Psoas muscle (tissue), 8 donors: ENCODE results near the gene WDR73. TPM values are rescaled to one million over a fixed set of nuclear protein-coding genes. Genes with fewer than 3 reads are reported as not detected.
A peak's percentile ranks its signal among the peaks of the same experiment; 100 is the strongest.

Experiments used
- ATAC-seq, 4 donors: fragments of 200-7000 bp; cut with Tn5 transposase; one replicate each; pipeline ENCODE4 v1.9.1; 2020; ENCODE audit warnings: moderate library complexity in 3 of 4, mild to moderate bottlenecking in 2 of 4
- DNase-seq, 2 donors: peaks; one replicate each; pipeline ENCODE4 v3.0.0-alpha.2; 2020
- H3K27ac ChIP-seq: fragments of 200-600 bp; one replicate; pipeline ENCODE4 v1.8.0; 2022
- H3K27me3 ChIP-seq, 3 donors: fragments of 200-600 bp in 1 of 3; one replicate each; pipeline versions ENCODE4 v1.6.1 to v1.8.0; 2013 to 2022; ENCODE audit warnings: low read length in 2 of 3, mild to moderate bottlenecking in 2 of 3, moderate library complexity in 1 of 3; ENCODE audit not compliant: insufficient read depth in 3 of 3
- H3K36me3 ChIP-seq, 2 donors: fragments of 200-600 bp in 1 of 2; one replicate each; pipeline versions ENCODE4 v1.6.1 to v1.8.0; 2013 to 2022; ENCODE audit warnings: low read depth in 1 of 2, mild to moderate bottlenecking in 1 of 2, moderate library complexity in 1 of 2; ENCODE audit not compliant: insufficient read depth in 1 of 2
- H3K4me1 ChIP-seq: fragments of 200-600 bp; one replicate; pipeline ENCODE4 v1.8.0; 2022
- H3K4me3 ChIP-seq: fragments of 200-600 bp; one replicate; pipeline ENCODE4 v1.8.0; 2022; ENCODE audit warnings: mild to moderate bottlenecking
- H3K9me3 ChIP-seq: fragments of 200-600 bp; one replicate; pipeline ENCODE4 v1.8.0; 2022
- WGBS, 3 donors: extraction: QIAGEN DNeasy Blood & Tissue Kit; methylation state at CpG; one replicate each; pipeline versions ENCODE4 v1.1.6 to v1.1.7; 2013; 5-methylcytosine and 5-hydroxymethylcytosine counted together
- intact Hi-C, 2 donors: fragments of 100-400 bp; cut with DNase I; formaldehyde crosslinking; loops; one replicate each; pipeline versions ENCODE4 v1.11.0 to v1.14.2; 2022
- polyA plus RNA-seq, 3 donors: library from polyadenylated mRNA; stranded (reverse); fragments of 200-250 nt; gene quantifications; one replicate each; pipeline ENCODE4 v1.2.3, GENCODE V29; 2013
- total RNA-seq, 4 donors: library from RNA; stranded (reverse); fragmentation: NEBNext Ultra II Directional in 2 of 4; extraction: Animal tissue kit (Norgen Biotek cat#: 25700) in 2 of 4; gene quantifications; one replicate each; pipeline versions ENCODE4 v1.2.1 to v1.2.4, GENCODE V29; 2021 to 2023
- TF ChIP-seq, protein P1 (sequence below): fragments of 200-600 bp; IDR thresholded peaks from one replicate; pipeline ENCODE4 v1.8.0; 2022; ENCODE audit warnings: antibody characterized with exemption
- donor health status: healthy with polysubstance abuse.
- donor health status: DM: no; HTN: no; CAD: no; lungs with moderate emphysema.
- donor health status: Bipolar disorder and iron deficiency.
- donor health status: healthy.
- donor health status: DM: yes; HTN: yes; CAD: no.
- donor health status: DM: no; HTN: no; CAD: no.
- donor health status: DM: no; HTN: no; CAD: no.
- donor health status: DM: yes; HTN: yes; CAD: no.

Gene WDR73
- total and polyA plus RNA-seq, 7 donors: 8.9 to 22.0 (median 13.6) TPM

DNA sequence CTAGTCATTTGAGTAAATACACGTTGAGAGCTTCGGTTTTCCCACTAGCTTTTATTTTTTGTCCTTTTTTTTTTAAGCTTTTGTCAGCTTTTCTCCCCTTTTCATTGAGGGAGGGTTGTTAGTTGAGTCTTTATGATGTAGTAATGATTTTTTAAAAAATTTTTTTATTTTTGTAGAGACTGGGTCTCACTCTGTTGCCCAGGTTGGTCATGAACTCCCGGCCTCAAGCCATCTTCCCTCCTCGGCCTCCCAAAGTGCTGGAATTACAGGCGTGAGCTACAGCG, 52.6 kb downstream of the WDR73 start:
- Histone ChIP-seq H3K27me3 (no peaks in the 10 kb centered on the region), H3K9me3 (no peaks in the 10 kb centered on the region), H3K27ac (peak overlapping the region; percentile 82), H3K4me1 (no peaks in the 10 kb centered on the region), H3K36me3 (peaks cover 0 to 19% of the 10 kb centered on the region in 2 donors), H3K4me3 (peak overlapping the region; percentile 100)
- WGBS, 3 donors: 11 to 14% (median 12%) methylated on average over 6 of the region's 6 CpGs
- TF ChIP-seq, protein P1, sequence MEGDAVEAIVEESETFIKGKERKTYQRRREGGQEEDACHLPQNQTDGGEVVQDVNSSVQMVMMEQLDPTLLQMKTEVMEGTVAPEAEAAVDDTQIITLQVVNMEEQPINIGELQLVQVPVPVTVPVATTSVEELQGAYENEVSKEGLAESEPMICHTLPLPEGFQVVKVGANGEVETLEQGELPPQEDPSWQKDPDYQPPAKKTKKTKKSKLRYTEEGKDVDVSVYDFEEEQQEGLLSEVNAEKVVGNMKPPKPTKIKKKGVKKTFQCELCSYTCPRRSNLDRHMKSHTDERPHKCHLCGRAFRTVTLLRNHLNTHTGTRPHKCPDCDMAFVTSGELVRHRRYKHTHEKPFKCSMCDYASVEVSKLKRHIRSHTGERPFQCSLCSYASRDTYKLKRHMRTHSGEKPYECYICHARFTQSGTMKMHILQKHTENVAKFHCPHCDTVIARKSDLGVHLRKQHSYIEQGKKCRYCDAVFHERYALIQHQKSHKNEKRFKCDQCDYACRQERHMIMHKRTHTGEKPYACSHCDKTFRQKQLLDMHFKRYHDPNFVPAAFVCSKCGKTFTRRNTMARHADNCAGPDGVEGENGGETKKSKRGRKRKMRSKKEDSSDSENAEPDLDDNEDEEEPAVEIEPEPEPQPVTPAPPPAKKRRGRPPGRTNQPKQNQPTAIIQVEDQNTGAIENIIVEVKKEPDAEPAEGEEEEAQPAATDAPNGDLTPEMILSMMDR: no peak
- ATAC-seq: no peak
- no peak for DNase-seq
- intact Hi-C loops: loop anchor here (2.0 to 10.0 kb wide), 3 partner anchors 29 to 113 kb away; partner anchors contain the start of genes SEC11A (in 1 of the 2) and WDR73 (in 1 of the 2)

DNA sequence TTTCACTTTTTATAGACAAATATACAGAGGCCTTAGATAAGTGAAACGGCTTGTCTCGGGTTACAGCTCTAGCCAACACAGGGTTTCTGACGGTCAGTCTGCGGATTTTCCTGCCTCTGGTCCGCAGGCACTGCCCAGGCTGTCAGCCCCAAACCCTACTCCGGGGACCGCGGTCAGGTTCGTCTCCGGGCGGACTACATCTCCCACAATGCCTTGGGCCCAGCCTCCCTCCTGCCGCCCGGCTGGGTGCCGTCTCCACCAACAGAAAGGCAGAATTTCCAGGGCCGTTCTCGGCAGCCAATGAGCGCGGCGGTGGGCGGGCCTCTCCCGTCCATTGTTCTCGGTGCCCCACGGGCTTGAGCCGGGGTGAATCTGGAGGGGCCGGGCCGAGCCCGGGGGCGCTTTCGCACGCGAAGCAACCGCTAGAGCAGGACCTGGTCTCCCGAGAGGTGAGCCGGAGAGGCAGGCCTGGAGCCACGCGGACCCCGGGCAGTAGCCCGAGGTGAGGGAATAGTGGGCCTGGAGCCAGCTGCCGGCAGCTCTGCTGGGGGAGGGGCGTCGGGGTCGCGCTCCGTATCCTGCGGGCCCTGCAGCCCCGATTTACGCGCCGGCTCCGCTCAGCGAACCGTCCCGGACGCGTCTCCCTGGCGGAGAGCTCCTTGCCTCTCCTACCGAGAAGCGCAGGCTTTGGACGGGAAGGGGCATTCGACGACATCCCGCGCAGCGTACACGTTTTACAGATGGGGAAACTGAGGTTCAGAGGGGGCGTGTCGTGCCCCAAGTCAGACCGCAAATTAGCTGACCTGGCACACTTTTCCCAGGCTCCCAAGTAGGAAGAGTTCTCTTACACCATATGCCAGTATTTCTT, 53.2 kb downstream of the WDR73 start, which contains the start of gene ZSCAN2:
ZSCAN2 (plus strand) TSS at position 323 of the 868 bp plus-strand sequence. CDS start 2,919 bp downstream, outside the sequence.
- peak within 1 kb of the TSS; percentile 82 for H3K27ac ChIP-seq
- H3K4me1 ChIP-seq: no peaks in the 10 kb centered on the region
- WGBS, 3 donors: 0 to 1% (median 0%) methylated on average over 61 to 68 of the region's 68 CpGs
- H3K27me3 ChIP-seq: no peaks in the 10 kb centered on the region
- TF ChIP-seq, protein P1: no peak
- DNase-seq (peak; percentile 96 to 97), ATAC-seq (peak; percentile 97 to 99 (median 98))
- H3K36me3 ChIP-seq: peaks cover 0 to 14% of the 10 kb centered on the region in 2 donors
- peak within 1 kb of the TSS; percentile 100 for H3K4me3 ChIP-seq
- intact Hi-C loops: loop anchor here (2.0 to 10.0 kb wide), 3 partner anchors 30 to 114 kb away; partner anchors contain the start of genes SEC11A (in 1 of the 2) and WDR73 (in 1 of the 2)
- no peaks in the 10 kb centered on the region for H3K9me3 ChIP-seq

DNA sequence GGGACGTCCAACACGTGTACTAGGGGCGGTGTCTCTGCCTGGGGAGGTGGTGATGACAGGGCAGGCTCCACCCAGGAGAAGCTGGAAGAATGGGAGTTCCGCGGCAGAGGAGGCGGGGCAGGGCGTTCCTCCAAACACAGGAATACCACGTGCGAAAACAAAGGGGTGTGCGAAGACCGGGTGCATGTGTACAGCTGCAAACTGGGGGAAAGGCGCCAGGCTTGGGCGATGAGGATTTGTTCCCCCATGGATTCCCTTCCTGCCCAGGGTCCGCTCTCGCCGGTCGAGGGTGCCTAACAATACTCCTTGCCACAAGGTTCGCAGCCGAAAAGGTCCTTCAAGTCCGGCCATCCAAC, 53.8 kb downstream of the WDR73 start:
- Histone ChIP-seq H3K4me3 (peak overlapping the region; percentile 100), H3K27me3 (no peaks in the 10 kb centered on the region), H3K4me1 (no peaks in the 10 kb centered on the region), H3K9me3 (no peaks in the 10 kb centered on the region), H3K36me3 (peaks cover 0 to 10% of the 10 kb centered on the region in 2 donors), H3K27ac (peak overlapping the region; percentile 82)
- ATAC-seq (peak; percentile 79 to 89 (median 87)), DNase-seq (peak; percentile 87 to 92)
- intact Hi-C loops: loop anchor here (2.0 to 10.0 kb wide), 3 partner anchors 30 to 114 kb away; partner anchors contain the start of genes SEC11A (in 1 of the 2) and WDR73 (in 1 of the 2)
- WGBS, 3 donors: 0 to 1% (median 0%) methylated on average over 20 of the region's 20 CpGs
- TF ChIP-seq, protein P1: no peak

DNA sequence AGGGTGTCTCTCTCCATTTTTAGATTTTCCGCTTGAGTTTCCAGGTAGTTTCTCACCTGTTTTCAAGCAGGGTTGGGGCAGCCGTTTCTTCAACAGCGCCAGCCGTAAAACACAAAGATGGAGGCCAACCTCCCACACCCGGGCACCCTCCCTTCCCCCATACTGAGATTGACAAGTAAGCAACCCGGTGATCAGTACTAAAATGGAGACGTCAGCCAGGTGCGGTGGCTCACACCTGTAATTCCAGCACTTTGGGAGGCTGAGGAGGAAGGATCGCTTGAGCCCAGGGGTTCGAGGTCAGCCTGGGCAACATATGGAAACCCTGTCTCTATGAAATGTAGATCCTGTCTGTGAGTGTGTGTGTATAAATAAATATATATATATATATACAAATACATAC, 54.2 kb downstream of the WDR73 start:
- TF ChIP-seq, protein P1: no peak
- peak overlapping the region; percentile 100 for H3K4me3 ChIP-seq
- intact Hi-C loops: loop anchor here (2.0 to 10.0 kb wide), 6 partner anchors 31 to 692 kb away; partner anchors contain the start of genes SEC11A (in 1 of the 2), WDR73 (in 1 of the 2) and ZNF592 (in 1 of the 2)
- DNase-seq (no peak), ATAC-seq (no peak)
- peaks cover 0 to 10% of the 10 kb centered on the region in 2 donors for H3K36me3 ChIP-seq
- WGBS, 3 donors: 68 to 74% (median 72%) methylated on average over 10 of the region's 10 CpGs
- no peak overlapping the region for H3K27ac ChIP-seq
- H3K27me3 ChIP-seq: no peaks in the 10 kb centered on the region
- no peaks in the 10 kb centered on the region for H3K4me1 ChIP-seq
- no peaks in the 10 kb centered on the region for H3K9me3 ChIP-seq
